HG02642 (cell line): Measurements from ENCODE around the gene KLRG1.
A peak's percentile ranks its signal among the peaks of the same experiment; 100 is the strongest.

Source experiments
- ATAC-seq: cut with Tn5 transposase; IDR thresholded peaks from one replicate; pipeline ENCODE4 v1.9.1; 2021; ENCODE audit warnings: mild to moderate bottlenecking; ENCODE audit not compliant: unreplicated experiment, poor library complexity

KLRG1 gene

DNA sequence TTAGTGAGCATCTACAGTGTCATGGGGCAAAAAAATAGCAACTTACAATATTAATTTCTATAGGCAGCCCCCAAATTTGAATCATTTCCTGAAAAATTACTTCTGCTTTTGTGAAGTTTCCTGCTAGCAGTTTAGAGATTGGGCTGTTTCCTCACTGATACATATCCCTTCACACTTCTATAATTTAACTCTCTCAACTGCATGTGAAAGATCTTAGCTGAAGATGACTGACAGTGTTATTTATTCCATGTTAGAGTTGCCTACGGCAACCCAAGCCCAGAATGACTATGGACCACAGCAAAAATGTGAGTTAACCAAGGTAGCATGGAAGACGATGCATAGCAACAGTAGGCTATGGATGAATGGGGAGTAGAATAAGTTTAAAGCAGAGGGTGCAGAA is at the start of gene KLRG1:
TSS of gene KLRG1 (plus strand) at position 134 of the 400 bp plus-strand sequence. CDS start at position 224, 90 bp downstream.
- no peak for ATAC-seq

DNA sequence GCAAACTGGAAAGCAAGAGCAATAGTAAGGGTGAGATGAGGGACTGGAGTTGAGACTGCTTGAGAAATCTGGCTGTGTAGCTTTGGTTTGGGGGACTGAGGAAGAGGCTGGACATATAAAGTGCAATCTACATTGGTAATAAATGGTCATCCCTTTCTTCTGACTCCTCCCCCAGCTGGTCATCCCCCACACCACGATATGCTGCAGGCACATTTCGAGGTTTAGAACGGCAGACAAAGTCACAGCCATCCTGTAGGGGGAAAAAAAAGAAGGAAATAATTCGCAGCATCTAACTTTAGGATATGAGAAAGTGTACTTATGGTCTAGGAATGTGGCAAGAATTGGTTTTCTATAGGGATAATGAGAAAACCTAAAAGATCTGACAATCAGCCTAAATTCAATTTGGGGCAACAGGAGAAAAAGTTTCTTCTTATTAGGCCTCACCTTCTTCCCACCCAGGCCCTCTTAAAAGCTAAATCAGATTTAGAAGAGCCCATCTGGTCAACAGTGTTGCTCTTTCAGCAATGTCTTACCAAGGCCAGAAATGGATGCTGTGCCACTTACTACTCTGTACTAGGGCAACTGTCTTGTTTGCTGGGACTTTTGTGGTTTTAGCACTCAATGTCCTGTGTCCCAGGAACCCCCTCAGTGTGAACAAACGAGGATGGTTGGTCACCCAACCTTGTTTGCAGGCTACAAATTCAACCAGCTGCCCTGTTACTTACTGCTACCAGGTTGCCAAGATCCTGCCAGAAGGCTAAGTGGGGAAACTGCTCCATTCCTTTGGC is 47.5 kb upstream of the KLRG1 start:
- no peak for ATAC-seq

DNA sequence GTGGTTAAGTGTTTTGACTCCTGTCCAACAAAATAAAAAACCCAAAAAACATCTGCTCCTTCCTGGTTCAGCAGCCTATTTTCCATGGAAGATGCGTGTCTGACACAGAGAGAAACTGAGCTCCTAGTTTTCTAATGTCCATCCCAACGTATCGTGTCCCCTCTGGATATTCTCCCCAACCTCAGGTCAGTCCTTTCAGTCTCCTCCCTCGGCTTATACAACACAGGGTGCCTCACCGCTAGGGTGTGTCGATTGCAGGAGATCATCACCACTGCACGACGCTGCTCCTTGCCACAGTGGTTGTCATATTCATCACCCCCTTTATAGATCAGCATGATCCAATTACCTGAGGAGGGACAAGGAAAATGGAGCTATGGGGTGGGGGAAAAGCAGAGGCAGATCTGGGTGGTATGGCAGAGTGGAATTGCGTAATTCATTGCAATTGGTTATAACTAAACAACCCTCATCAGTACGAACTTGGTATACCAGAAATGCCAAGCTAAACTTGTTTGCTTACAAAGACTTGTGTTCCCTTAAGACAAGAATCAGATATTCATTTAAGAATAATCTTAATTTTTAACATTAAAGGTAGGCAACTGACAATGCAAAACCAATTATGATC is 45.7 kb upstream of the KLRG1 start:
- ATAC-seq, result no peak

DNA sequence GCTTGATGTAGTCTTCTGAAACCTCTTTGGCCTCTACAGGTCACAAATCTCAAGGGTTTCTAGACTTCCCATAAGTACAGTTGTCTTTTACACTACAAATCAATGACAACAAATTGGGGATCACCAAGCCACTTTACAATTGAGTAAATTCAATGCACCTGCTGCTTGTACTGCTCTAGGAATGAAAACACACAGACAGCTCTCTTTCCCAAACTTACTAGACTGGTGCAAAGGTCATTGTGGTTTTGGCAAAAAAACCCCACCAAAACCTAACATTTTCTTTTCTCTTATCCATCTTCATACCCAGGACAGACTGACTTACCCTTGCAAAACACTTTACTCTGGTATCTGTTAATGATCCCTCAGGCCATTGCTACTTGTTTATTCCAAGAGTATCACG is 42.6 kb upstream of the KLRG1 start:
- ATAC-seq, result no peak

DNA sequence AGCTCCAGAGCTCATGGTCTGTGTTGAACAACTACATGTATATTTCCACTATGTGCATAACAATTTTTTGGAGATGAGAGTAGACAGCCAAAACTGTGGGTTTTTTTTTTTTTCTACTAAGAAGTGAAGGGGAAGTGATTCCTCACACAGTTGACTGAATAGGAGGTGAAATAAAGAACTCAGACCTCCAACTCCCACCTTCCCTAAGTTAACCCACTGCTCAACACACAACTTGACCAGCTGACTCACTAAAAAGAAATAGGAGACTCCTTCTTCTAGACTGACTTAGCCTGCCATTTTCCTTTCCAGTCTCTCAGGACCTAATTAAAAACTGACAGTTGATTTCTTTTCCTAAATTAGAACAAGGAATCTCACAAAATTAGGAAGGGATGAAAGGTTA is 41.6 kb upstream of the KLRG1 start:
- ATAC-seq, result no peak

DNA sequence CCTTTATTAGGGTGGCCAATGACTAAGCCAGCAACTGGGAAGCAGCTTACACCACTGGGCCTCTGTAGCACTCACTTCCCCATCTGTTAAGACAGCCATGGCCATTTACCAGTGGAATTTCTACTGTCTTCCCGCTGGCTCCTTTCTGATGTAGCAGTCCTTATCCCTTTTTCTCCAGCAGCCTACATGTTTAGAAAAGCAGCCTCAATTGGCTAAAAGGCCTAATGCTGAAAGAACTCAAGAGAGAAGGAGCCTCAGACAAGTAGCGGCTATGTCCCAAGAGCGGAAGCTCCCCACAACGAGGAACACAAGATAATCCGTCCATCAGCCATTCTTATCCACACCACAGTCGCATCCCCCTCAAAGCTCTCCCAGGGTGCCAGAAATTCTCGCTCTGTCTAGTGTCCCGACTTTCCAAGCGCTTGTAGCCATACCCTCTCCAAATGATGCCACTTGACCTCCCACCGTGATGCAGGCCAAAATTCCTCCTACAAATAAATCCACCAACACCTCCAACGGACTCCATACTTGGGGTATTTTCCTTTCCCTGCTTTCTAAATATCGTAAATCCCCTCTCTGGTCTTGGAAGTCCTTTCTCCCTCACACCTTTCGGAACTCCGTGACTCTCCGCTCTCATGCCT is 40.5 kb upstream of the KLRG1 start:
- no peak for ATAC-seq

DNA sequence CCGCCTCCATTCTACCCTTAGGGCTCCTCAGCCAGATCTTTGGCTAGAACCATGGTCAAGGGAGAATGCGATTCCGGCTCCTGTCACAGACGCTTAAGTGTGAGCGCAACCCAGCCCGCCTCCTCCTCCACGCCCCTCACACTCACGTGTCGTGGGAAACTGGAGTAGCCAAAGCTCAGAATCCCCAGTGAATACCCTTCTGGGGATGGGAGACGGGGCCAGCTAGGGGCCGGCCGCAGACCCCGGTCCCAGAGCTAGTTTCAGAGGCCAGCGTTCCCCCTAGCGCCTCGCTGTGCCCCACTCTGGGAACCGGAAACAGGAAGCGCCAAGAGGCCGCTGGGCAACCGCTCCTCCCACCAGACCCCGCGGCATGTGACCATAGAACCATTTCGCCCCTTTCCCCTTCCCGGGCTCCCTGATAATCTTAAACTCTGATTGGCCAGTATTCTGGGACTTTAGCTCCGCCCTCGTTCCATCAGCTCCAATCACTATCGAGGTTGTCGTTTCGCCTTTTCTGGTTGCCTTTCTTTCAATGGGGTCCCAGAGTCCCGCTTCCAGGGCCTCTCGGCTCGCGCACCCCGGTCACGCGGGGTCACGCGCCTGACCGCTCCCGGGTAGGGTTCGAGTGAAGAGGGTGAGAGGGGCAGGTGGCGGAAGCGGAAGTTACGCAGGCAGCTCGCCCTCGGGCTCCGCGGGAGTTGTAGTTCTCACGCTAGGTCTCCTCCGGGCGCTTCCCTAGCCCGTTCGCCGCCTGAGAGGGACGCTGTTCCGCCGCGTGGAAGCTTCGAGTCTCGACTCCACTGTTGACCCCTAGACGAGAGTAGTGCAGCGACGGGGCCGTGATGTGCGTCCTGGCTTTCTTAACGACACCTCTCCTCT is 39.8 kb upstream of the KLRG1 start, which contains the start of gene M6PR:
TSS of gene M6PR (minus strand) at position 304 of the 879 bp plus-strand sequence. CDS start 3,241 bp downstream, outside the sequence.
- peak; percentile 90 for ATAC-seq

DNA sequence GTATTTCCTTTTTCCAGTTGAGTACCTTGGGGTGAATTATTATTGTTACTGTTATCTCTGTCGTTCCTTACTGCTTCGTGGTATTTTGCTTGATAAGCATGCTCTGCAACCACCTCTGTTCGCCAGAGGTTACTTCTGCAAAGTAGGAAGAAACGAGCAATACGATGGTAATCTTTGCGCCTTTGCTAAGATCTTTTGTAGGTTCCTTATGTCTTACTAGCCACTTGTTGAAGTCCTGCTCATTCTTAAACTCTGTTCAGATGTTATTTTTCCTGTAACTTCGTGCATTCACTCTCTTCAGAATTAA is 39.2 kb upstream of the KLRG1 start:
- no peak for ATAC-seq

DNA sequence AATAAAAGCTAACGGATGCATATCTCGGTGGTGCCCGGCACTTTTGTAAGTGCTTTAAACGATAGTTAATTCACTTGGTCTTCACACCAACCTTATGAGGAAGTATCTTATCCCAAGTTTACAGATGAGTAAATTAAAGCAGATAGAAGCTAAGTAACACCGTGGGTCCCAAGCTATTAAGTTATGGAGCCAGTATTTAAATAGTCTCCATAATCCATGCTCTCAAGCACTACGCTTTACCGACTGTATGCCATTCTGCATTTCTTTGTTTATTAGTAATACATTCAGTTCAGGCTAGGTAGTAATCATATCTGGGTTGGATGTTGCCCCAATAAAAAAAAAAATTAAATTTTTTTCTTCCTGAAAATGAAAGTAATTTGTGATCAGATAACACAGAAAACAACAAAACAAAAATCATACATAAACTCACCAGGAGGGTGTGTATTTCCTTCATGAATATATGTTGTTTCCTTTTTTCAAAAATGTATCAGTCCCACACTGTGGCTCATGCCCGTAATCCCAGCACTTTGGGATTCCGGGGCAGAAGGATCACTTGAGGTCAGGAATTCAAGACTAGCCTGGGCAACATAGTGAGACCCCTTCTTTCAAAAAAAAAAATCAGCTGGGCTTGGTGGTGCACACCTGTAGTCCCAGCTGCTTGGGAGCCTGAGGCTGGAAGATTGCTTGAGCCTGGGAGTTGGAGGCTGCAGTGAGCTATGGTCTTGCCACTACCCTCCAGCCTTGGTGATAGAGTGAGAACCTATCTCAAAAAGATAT is 38.5 kb upstream of the KLRG1 start:
- ATAC-seq, result no peak

DNA sequence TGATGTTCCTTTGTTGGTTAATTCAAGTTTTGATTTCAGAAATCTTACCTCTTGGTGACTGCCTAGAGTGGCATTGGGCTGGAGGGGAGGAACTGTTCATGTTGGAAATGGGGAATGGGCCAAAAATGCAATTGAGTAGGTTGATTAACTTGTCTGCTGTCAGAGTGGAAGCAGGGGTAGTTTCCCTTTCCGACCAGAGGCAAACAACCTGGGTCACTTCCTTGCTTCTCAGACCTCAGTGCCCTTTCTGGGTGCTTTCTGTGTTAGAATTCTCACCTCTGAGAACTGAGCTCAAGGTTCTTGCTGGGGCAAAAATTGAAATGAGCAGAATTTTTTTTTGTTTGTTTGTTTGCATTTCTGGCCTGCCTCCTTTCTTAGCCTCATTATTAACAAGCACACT is 37.6 kb upstream of the KLRG1 start:
- ATAC-seq, result no peak

DNA sequence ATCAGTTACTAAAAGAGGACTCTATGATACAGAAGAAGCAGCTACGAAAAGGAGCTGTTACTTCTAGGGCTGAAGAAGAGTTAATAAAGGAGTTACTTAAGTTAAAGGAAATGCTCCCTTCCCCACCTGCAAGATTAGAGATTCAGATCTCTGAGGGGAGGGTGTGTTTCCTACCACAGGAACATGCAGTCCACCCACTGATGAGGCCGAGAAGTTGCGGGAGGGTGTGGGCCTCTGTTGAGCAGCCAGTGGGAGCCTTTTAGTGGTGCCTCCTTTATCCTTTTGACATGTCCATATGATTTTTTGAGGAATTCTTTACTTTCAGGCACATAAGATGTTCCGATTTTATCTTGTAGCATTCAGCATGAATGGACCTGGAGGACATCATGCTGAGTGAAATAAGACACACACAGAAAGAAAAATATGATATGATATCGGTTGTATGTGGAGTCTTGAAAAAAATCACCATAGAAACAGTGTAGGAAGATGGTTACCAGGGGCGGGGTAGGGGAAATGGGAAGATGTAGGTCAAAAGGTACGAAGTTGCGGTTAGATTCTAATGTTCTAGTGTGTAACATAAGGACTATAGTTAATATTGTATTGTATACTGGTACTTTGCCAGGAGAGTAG is 35.5 kb upstream of the KLRG1 start:
- no peak for ATAC-seq

DNA sequence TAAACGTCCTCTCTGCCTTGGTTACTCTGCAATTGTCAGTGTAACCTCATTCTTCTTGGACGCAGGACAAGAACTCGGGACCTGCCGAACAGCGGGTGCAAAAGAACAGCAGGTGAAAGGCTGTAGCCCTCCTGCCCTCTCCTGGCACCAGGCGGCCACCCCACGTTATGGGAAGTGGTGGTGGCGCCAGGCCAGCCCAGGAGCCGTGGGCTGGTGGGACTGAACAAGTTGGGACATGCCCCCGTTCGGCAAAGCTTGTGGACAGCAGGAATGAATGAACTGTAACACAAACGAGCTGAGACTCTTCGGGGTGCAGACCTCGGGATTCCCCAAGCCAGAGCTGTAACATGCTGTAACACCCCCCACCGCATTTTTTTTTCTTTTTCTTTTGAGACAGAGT is 33.3 kb upstream of the KLRG1 start:
- ATAC-seq, result no peak

DNA sequence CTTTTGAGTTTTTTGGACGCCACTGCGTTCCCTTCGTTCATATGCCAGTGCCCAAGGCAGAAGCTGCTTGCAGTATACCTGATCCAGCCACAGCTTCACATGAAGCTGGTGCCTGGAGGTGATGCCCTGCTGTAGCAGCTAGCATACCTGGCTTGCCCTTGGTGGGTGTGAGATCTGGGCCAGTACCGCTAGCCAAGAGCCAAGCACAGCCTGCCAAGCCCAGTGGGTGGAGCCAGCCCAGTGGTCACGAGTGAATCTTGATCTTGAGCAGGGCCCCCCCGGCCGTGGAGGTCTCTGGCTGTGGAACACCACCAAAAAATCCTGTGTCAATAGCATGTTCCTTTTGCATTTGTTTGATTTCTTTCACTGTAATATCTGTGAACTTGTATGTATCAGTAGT is 32.6 kb upstream of the KLRG1 start:
- no peak for ATAC-seq

DNA sequence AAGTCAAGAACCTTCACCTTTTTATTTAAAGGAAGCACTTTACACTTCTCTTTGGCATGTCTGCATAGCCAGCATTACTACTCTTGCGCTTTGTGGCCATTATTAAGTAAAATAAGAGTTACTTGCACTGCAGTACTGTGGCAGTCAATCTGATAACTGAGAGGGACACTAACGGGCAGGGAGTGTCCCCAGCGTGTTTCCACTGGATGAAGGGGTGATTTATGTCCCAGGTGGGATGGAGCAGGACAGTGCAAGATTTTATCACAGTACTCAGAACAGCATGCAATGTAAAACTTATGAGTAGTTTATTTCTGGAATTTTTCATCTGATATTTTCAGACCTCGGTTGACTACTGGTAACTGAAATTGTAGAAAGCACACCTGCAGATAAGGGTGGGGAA is 31.8 kb upstream of the KLRG1 start:
- no peak for ATAC-seq

DNA sequence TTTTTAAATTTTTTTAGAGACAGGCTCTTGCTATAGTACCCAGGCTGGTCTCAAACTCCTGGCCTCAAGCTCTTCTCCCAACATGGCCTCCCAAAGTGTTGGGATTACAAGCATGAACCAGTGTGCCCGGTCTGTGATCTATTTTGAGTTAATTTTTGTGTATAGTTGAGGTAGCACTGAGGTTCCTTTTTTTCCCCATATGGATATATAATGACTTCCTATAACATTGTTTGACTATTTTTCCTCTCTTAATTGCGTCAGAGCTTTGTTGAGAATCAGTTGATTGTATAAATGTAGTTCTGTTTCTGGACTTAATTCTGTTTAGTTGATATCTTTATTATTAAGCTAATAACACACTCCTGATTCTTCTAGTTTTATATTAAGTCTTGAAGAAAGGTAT is 31.3 kb upstream of the KLRG1 start:
- ATAC-seq, result no peak

DNA sequence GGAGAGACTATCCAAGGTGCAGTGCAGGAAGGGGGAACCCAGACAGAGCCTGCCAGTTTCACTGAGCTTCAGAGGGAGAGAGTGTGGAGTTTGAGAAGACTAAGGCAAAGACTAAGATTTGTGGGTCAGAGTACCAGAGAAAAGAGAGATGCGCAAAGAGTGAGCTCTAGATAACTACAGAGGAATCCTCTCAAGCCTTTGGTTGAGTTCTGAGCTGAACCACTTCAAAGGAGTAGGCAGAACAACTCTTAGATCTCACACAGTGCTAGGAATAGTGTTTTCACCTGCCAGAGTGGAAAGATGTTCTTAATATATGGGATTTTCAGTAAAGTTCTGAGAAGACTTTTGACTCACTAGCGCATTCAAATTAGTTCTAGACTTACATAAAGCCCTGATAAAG is 29.2 kb upstream of the KLRG1 start:
- ATAC-seq, result no peak

DNA sequence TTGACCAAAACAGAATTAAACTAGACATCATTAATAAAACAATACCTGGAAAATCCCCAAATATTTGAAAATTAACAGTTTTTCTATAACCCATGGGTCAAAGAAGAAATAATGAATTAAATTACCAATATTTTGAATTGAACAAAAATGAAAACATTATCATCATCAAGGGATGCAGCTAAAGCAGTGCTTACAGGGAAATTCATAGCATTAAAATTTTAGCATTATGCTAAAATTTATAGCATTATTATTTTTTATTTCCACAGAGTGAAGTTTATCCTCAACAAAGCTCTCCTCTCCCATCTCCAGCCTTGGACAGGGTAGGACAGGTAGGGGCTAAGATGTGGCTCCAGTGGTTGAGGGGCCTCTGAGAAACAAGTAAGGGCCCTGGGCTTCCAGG is 20.6 kb upstream of the KLRG1 start:
- ATAC-seq, result no peak

DNA sequence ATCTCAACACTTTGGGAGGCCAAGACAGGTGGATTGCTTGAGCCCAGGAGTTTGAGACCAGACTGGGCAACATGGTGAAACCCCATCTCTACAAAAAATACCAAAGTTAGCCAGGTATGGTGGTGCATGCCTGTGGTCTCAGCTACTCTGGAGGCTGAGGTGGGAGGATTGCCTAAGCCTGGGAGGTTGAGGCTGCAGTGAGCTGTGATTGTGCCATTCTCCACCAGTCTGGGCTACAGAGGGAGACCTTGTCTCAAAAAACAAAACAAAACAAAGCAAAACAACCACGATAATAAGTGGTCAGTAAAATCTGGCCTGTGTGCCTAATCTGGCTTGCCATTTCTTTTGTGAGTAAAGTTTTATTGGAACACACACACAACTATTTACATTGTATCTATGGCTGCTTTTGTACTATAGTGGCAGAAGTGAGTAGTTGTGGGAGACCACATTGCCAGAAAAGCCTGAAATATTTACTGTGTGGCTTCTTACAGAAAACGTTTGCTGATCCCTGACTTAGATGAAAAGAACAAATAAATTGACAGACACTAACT is 19.4 kb upstream of the KLRG1 start:
- no peak for ATAC-seq

DNA sequence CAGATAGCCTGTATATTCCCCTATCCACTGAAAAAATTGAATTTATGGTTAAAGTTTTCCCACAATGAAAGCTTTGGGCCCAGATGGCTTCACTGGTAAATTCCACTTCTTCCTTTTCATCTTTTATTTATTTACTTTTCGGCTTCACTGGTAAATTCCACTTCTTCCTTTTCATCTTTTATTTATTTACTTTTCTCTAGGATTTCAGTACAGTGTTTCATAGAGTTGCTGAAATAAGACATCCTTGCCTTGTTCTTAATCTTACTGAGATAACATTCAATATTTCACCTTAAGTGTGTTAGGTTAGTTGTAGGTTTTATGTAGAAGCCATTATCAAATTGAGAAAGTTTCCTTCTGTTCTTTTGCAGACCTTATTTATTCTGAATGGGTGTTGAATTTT is 18.9 kb upstream of the KLRG1 start:
- ATAC-seq, result no peak
